ENCODE data around the gene PTPRD.

DNA sequence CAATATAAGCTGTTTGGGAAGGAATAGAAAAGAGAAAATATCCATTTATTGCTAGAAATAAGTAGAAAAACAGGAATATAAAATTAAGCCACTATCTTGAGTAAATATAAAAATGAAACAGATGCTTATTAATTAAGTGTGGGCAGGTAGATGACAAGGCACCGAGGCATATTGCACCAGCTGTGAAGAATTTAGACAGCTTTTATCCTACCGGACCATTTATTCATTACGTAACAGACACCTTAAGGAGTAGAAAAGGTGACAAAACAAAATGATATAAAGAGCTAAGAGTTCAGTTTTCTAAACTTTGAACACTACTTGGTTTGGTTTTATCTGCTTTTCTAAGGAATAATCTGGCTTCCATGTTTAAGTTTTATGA, 404.1 kb downstream of the PTPRD start:
- TF ChIP-seq, protein P1, sequence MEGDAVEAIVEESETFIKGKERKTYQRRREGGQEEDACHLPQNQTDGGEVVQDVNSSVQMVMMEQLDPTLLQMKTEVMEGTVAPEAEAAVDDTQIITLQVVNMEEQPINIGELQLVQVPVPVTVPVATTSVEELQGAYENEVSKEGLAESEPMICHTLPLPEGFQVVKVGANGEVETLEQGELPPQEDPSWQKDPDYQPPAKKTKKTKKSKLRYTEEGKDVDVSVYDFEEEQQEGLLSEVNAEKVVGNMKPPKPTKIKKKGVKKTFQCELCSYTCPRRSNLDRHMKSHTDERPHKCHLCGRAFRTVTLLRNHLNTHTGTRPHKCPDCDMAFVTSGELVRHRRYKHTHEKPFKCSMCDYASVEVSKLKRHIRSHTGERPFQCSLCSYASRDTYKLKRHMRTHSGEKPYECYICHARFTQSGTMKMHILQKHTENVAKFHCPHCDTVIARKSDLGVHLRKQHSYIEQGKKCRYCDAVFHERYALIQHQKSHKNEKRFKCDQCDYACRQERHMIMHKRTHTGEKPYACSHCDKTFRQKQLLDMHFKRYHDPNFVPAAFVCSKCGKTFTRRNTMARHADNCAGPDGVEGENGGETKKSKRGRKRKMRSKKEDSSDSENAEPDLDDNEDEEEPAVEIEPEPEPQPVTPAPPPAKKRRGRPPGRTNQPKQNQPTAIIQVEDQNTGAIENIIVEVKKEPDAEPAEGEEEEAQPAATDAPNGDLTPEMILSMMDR (IDR thresholded peaks at IDR 0.05 in 2 of 3, conservative IDR thresholded peaks at IDR 0.05 in 1 of 3; ENCODE audit: insufficient read depth in 2 of 3, low read depth in 1 of 3, low read length in 3 of 3) = no peak
- TF ChIP-seq, protein P2, sequence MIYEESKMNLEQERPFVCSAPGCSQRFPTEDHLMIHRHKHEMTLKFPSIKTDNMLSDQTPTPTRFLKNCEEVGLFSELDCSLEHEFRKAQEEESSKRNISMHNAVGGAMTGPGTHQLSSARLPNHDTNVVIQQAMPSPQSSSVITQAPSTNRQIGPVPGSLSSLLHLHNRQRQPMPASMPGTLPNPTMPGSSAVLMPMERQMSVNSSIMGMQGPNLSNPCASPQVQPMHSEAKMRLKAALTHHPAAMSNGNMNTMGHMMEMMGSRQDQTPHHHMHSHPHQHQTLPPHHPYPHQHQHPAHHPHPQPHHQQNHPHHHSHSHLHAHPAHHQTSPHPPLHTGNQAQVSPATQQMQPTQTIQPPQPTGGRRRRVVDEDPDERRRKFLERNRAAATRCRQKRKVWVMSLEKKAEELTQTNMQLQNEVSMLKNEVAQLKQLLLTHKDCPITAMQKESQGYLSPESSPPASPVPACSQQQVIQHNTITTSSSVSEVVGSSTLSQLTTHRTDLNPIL (CRISPR knock-in tag; IDR thresholded peaks at IDR 0.05) = no peak
- no peak for TF ChIP-seq CBX3 (IDR thresholded peaks at IDR 0.05; ENCODE audit: borderline replicate concordance in 1 of 2, low read length in 2 of 2)
- TF ChIP-seq MXI1 (IDR thresholded peaks at IDR 0.05; ENCODE audit: low read depth, low read length) = no peak
- TF ChIP-seq CEBPB (tag; IDR thresholded peaks at IDR 0.05) = no peak
- TF ChIP-seq HNRNPH1 (optimal IDR thresholded peaks at IDR 0.05; ENCODE audit: low read depth, low read length) = no peak
- no peak for TF ChIP-seq IRF2 (CRISPR knock-in tag; IDR thresholded peaks at IDR 0.05)
